HEK293T (cell line): ENCODE results near the gene FNDC8.

Source experiments
- CTCF ChIA-PET: fragments of 350-600 bp; formaldehyde crosslinking; extraction: SDS; loops from one replicate; lab custom pipeline; 2021; ENCODE audit warnings: antibody characterized with exemption, inconsistent platforms; lab: Yijun Ruan, JAX
- POLR2A ChIA-PET: fragments of 350-600 bp; formaldehyde crosslinking; extraction: SDS; loops from one replicate; lab custom pipeline; 2020; ENCODE audit warnings: antibody characterized with exemption, inconsistent platforms; lab: Yijun Ruan, JAX
- DNase-seq: peaks from one replicate; pipeline ENCODE4 v3.0.0; 2012; ENCODE audit warnings: mixed read lengths; ENCODE audit errors: extremely low spot score
- ARNT ChIP-seq: fragments of 450-650 bp; IDR thresholded peaks from 2 replicates; pipeline ENCODE4 v1.6.1; 2017; ENCODE audit warnings: mild to moderate bottlenecking
- BHLHE40 ChIP-seq: fragments of 450-650 bp; IDR thresholded peaks from 2 replicates; pipeline ENCODE4 v1.6.1; 2016; ENCODE audit warnings: mild to moderate bottlenecking, moderate library complexity, borderline replicate concordance
- CTBP1 ChIP-seq: fragments of 450-650 bp; IDR thresholded peaks from 2 replicates; pipeline ENCODE4 v1.6.1; 2016; ENCODE audit warnings: borderline replicate concordance
- ELF4 ChIP-seq: fragments of 450-650 bp; IDR thresholded peaks from 2 replicates; pipeline ENCODE4 v1.6.1; 2017; ENCODE audit warnings: antibody characterized with exemption
- FOXA1 ChIP-seq: fragments of 450-650 bp; IDR thresholded peaks from 2 replicates; pipeline ENCODE4 v1.6.1; 2016; ENCODE audit warnings: mild to moderate bottlenecking
- FOXK2 ChIP-seq: fragments of 450-650 bp; IDR thresholded peaks from 2 replicates; pipeline ENCODE4 v1.6.1; 2016; ENCODE audit warnings: mild to moderate bottlenecking
- FOXM1 ChIP-seq: fragments of 450-650 bp; IDR thresholded peaks from 2 replicates; pipeline ENCODE4 v1.6.1; 2017; ENCODE audit warnings: mild to moderate bottlenecking, borderline replicate concordance
- HDGF ChIP-seq: fragments of 450-650 bp; IDR thresholded peaks from 2 replicates; pipeline ENCODE4 v1.6.1; 2017; ENCODE audit warnings: antibody characterized with exemption, borderline replicate concordance
- L3MBTL2 ChIP-seq: fragments of 450-650 bp; conservative IDR thresholded peaks from 2 replicates; pipeline ENCODE4 v1.6.1; 2016; ENCODE audit warnings: mild to moderate bottlenecking
- LEF1 ChIP-seq: fragments of 450-650 bp; IDR thresholded peaks from 2 replicates; pipeline ENCODE4 v1.6.1; 2017; ENCODE audit warnings: mild to moderate bottlenecking, borderline replicate concordance
- NFRKB ChIP-seq: fragments of 450-650 bp; IDR thresholded peaks from 2 replicates; pipeline ENCODE4 v1.6.1; 2016; ENCODE audit warnings: mild to moderate bottlenecking, moderate library complexity
- SP1 ChIP-seq: fragments of 450-650 bp; IDR thresholded peaks from 2 replicates; pipeline ENCODE4 v1.6.1; 2017
- SUZ12 ChIP-seq: fragments of 450-650 bp; IDR thresholded peaks from 2 replicates; pipeline ENCODE4 v1.6.1; 2016; ENCODE audit warnings: mild to moderate bottlenecking
- TARDBP ChIP-seq: fragments of 450-650 bp; IDR thresholded peaks from 2 replicates; pipeline ENCODE4 v1.6.1; 2016
- ZNF384 ChIP-seq: fragments of 450-650 bp; IDR thresholded peaks from 2 replicates; pipeline ENCODE4 v1.6.1; 2016
- TF ChIP-seq, protein P1 (sequence below): fragments of 450-650 bp; IDR thresholded peaks from 2 replicates; pipeline ENCODE4 v1.6.1; 2016

The FNDC8 gene

GRCh38 chr17:35119370-35120165 lies 1.8 kb upstream of the FNDC8 start, which contains the start of gene RAD51D:
Gene RAD51D, minus strand, starts transcription at chr17:35119860. Its CDS starts 247 bp downstream, at chr17:35119613.
- CTCF ChIA-PET, result interaction anchor here (0.6 to 2.0 kb wide), 8 partner anchors 23 to 577 kb away, joined by 3 to 5 read pairs (median 3); no protein-coding TSS in a partner anchor
- DNase-seq, result peak; percentile 83
- POLR2A ChIA-PET, result interaction anchor here (0.6 to 1.9 kb wide), 11 partner anchors 9 to 539 kb away, joined by 3 to 8 read pairs (median 4); partner anchors contain the start of genes NLE1 and UNC45B
- TF ChIP-seq CTBP1, result no peak
- no peak for TF ChIP-seq ZNF384
- TF ChIP-seq TARDBP, result no peak
- peak; percentile 38; the same call in 1 of the 2 replicates for TF ChIP-seq ELF4
- peak; percentile 70 for TF ChIP-seq L3MBTL2
- no peak for TF ChIP-seq FOXK2
- TF ChIP-seq, protein P1, sequence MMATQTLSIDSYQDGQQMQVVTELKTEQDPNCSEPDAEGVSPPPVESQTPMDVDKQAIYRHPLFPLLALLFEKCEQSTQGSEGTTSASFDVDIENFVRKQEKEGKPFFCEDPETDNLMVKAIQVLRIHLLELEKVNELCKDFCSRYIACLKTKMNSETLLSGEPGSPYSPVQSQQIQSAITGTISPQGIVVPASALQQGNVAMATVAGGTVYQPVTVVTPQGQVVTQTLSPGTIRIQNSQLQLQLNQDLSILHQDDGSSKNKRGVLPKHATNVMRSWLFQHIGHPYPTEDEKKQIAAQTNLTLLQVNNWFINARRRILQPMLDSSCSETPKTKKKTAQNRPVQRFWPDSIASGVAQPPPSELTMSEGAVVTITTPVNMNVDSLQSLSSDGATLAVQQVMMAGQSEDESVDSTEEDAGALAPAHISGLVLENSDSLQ, result no peak
- no peak for TF ChIP-seq BHLHE40
- no peak for TF ChIP-seq HDGF
- TF ChIP-seq FOXA1, result no peak
- 0 out of 2 replicates have a peak, but pooled peaks have one; percentile 18 for TF ChIP-seq LEF1
- no peak for TF ChIP-seq SP1
- no peak for TF ChIP-seq ARNT
- no peak for TF ChIP-seq SUZ12

GRCh38 chr17:35127751-35128514 lies 6.5 kb downstream of the FNDC8 start:
- CTCF ChIA-PET, result no interaction called here

DNA sequence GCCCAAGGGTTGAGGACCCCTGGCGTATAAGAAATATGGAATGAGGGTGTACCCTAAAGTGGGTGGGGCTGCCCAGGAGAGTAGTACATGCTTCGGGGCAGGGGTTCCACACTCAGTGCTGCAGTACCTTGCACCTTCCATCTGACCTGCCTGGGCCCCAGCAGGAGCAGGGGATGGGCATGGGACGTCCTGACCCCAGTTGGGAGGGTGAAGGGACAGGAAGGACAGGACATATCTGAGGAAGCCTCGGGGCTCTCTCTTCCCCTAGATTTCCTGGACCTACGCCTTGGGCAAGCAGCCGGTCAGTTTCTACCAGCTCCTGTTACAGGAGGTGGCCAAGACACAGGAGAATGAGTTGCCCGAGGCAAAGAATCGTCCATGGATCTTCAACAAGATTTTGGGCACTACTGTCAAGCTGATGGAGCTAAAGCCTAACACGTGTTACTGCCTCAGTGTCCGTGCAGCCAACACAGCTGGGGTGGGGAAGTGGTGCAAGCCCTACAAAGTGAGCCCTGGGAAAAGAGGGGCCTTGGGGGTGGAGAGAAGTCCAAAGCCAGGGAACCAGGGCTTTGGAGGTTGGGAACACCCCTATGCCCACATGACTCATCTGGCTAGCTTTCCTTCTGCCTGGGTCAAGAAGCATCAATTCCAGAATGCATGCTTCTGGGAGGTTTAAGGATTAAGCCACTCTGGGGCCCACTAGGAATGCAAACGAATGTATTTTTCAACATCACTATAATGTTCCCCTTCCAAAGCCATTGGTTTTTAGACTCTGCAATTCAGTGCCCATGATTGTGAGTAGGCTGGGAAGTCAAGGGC lies 7.9 kb downstream of the FNDC8 start:
- ChIA-PET CTCF (no interaction called here), POLR2A (interaction anchor here (1.2 kb wide), 1 partner anchor 9 kb away, joined by 5 read pairs; no protein-coding TSS in a partner anchor)
- TF ChIP-seq ZNF384 (no peak), HDGF (no peak), CTBP1 (no peak), ARNT (no peak), FOXM1 (no peak), LEF1 (no peak), FOXA1 (no peak), TARDBP (no peak), L3MBTL2 (no peak), NFRKB (no peak)
- TF ChIP-seq, protein P1, result no peak
- DNase-seq, result no peak

More at GRCh38 chr17:35127751-35128514, 6.5 kb downstream of the FNDC8 start:
- TF ChIP-seq ZNF384 (no peak), SUZ12 (no peak), LEF1 (no peak), FOXA1 (no peak), CTBP1 (no peak), FOXM1 (no peak), SP1 (no peak)
- no peak for DNase-seq
- POLR2A ChIA-PET, result interaction anchor here (1.2 to 1.6 kb wide), 3 partner anchors 8 to 14 kb away, joined by 4 to 6 read pairs (median 5); partner anchors contain the start of gene NLE1

- POLR2A ChIA-PET, result interaction anchor here (1.2 kb wide), 1 partner anchor 12 kb away, joined by 4 read pairs; no protein-coding TSS in a partner anchor
- CTCF ChIA-PET, result no interaction called here
- DNase-seq, result no peak
- TF ChIP-seq, protein P1, result no peak
- TF ChIP-seq CTBP1 (no peak), FOXK2 (no peak), ELF4 (no peak)
Measured at GRCh38 chr17:35129973-35130351, 8.5 kb downstream of the FNDC8 start.

DNA sequence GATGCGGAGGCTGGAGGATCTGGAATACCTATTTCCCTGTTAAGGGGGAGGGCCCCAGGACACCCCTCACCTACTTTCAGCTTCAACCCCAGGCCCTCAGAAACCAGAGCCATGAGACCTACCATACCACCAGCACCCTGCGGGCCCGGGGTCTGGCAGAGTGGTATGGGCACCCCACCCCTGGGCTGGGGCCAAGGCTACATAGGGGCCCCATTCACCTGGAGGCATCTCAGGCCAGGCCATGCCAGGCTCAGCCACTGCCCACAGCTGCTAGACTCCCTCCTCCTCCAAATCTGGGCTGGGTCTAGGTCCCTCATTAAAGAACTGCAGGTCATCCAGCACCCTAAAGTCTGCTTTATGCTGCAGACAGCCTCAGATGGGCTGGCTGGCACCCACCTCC lies 9.0 kb downstream of the FNDC8 start:
- TF ChIP-seq TARDBP (no peak), FOXM1 (no peak), ARNT (no peak)
- TF ChIP-seq, protein P1, result no peak
- ChIA-PET POLR2A (interaction anchor here (0.9 to 1.4 kb wide), 4 partner anchors 10 to 448 kb away, joined by 3 to 5 read pairs (median 4); partner anchors contain the start of genes NLE1 and PEX12), CTCF (interaction anchor here (0.9 kb wide), 1 partner anchor 13 kb away, joined by 3 read pairs; no protein-coding TSS in a partner anchor)
- no peak for DNase-seq
